Measurements from ENCODE around the gene EPHA1.
A peak's percentile ranks its signal among the peaks of the same experiment; 100 is the strongest.

Gene EPHA1

GRCh38 chr7:143355450-143356385, 52.9 kb downstream of the EPHA1 start:
- DNase-seq, result no peak
- Histone ChIP-seq H3K27ac (no peak overlapping the region), H3K36me3 (no peaks in the 10 kb centered on the region), H3K9me3 (ENCODE audit: severe bottlenecking) (no peaks in the 10 kb centered on the region), H3K4me3 (ENCODE audit: low read depth, low read length) (no peak overlapping the region), H3K27me3 (ENCODE audit: insufficient read depth, low read depth, severe bottlenecking) (peaks cover under 1% of the 10 kb centered on the region)
- TF ChIP-seq, protein P1, sequence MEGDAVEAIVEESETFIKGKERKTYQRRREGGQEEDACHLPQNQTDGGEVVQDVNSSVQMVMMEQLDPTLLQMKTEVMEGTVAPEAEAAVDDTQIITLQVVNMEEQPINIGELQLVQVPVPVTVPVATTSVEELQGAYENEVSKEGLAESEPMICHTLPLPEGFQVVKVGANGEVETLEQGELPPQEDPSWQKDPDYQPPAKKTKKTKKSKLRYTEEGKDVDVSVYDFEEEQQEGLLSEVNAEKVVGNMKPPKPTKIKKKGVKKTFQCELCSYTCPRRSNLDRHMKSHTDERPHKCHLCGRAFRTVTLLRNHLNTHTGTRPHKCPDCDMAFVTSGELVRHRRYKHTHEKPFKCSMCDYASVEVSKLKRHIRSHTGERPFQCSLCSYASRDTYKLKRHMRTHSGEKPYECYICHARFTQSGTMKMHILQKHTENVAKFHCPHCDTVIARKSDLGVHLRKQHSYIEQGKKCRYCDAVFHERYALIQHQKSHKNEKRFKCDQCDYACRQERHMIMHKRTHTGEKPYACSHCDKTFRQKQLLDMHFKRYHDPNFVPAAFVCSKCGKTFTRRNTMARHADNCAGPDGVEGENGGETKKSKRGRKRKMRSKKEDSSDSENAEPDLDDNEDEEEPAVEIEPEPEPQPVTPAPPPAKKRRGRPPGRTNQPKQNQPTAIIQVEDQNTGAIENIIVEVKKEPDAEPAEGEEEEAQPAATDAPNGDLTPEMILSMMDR (IDR thresholded peaks at IDR 0.05; ENCODE audit: low read depth, low read length), result peak; percentile 35; the same call in 1 of the 2 replicates

DNA sequence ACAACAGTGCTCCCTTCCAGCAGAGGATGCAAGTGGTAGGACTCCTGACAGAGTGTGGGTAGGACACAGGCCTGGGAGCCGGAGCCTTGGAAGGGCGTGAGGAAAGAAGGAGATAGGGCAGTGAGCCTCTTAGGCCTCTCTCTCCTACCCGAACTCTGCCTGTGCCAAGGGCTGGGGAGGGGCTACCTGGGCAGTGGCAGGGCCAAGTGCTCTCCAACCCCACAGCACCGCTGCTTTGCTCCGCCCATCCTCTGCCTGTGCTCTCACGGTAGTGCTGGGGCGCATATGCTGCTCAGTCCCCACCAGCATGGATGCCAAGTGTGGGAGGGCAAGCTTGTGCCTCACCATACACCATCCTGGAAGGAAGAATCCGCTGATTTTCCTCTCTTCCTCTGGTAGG, 53.7 kb downstream of the EPHA1 start:
- no peaks in the 10 kb centered on the region for H3K9me3 ChIP-seq (ENCODE audit: severe bottlenecking)
- H3K4me3 ChIP-seq (ENCODE audit: low read depth, low read length), result no peak overlapping the region
- TF ChIP-seq, protein P1 (IDR thresholded peaks at IDR 0.05; ENCODE audit: low read depth, low read length), result no peak
- no peak overlapping the region for H3K27ac ChIP-seq
- no peaks in the 10 kb centered on the region for H3K36me3 ChIP-seq
- H3K27me3 ChIP-seq (ENCODE audit: insufficient read depth, low read depth, severe bottlenecking), result no peaks in the 10 kb centered on the region
- DNase-seq, result no peak

- TF ChIP-seq, protein P1 (IDR thresholded peaks at IDR 0.05; ENCODE audit: low read depth, low read length), result no peak
- no peaks in the 10 kb centered on the region for H3K27me3 ChIP-seq (ENCODE audit: insufficient read depth, low read depth, severe bottlenecking)
- no peak overlapping the region for H3K27ac ChIP-seq
- no peaks in the 10 kb centered on the region for H3K36me3 ChIP-seq
- no peaks in the 10 kb centered on the region for H3K9me3 ChIP-seq (ENCODE audit: severe bottlenecking)
- DNase-seq, result no peak
- no peak overlapping the region for H3K4me3 ChIP-seq (ENCODE audit: low read depth, low read length)
Measured at GRCh38 chr7:143354376-143354775, 54.3 kb downstream of the EPHA1 start.

- H3K27ac ChIP-seq, result no peak overlapping the region
- H3K4me3 ChIP-seq (ENCODE audit: low read depth, low read length), result no peak overlapping the region
- TF ChIP-seq, protein P1 (IDR thresholded peaks at IDR 0.05; ENCODE audit: low read depth, low read length), result no peak
- no peaks in the 10 kb centered on the region for H3K9me3 ChIP-seq (ENCODE audit: severe bottlenecking)
- DNase-seq, result no peak
- no peaks in the 10 kb centered on the region for H3K36me3 ChIP-seq
- no peaks in the 10 kb centered on the region for H3K27me3 ChIP-seq (ENCODE audit: insufficient read depth, low read depth, severe bottlenecking)
Measured at GRCh38 chr7:143352531-143353002, 56.1 kb downstream of the EPHA1 start.

- H3K9me3 ChIP-seq (ENCODE audit: severe bottlenecking), result no peaks in the 10 kb centered on the region
- H3K36me3 ChIP-seq, result no peaks in the 10 kb centered on the region
- TF ChIP-seq, protein P1 (IDR thresholded peaks at IDR 0.05; ENCODE audit: low read depth, low read length), result no peak
- H3K4me3 ChIP-seq (ENCODE audit: low read depth, low read length), result no peak overlapping the region
- H3K27me3 ChIP-seq (ENCODE audit: insufficient read depth, low read depth, severe bottlenecking), result no peaks in the 10 kb centered on the region
- H3K27ac ChIP-seq, result no peak overlapping the region
- no peak for DNase-seq
Measured at GRCh38 chr7:143351574-143351973, 57.1 kb downstream of the EPHA1 start.
